GM18870 (cell line): ENCODE results near the gene DRAM2.

Experiments
- ATAC-seq: cut with Tn5 transposase; IDR thresholded peaks from one replicate; pipeline ENCODE4 v1.9.1; 2021; ENCODE audit warnings: moderate library complexity; ENCODE audit not compliant: unreplicated experiment

Gene DRAM2

GRCh38 chr1:111139956-111140679, at the start of gene DRAM2, which contains the start of gene CEPT1:
TSS of gene DRAM2 (minus strand) at chr1:111140093. CDS start at chr1:111131554, 8,539 bp downstream.
TSS of gene CEPT1 (plus strand) at chr1:111140223. CDS start at chr1:111147715, 7,492 bp downstream.
- ATAC-seq: peak; percentile 60

GRCh38 chr1:111184663-111185062, 44.8 kb upstream of the DRAM2 start:
- no peak for ATAC-seq

DNA sequence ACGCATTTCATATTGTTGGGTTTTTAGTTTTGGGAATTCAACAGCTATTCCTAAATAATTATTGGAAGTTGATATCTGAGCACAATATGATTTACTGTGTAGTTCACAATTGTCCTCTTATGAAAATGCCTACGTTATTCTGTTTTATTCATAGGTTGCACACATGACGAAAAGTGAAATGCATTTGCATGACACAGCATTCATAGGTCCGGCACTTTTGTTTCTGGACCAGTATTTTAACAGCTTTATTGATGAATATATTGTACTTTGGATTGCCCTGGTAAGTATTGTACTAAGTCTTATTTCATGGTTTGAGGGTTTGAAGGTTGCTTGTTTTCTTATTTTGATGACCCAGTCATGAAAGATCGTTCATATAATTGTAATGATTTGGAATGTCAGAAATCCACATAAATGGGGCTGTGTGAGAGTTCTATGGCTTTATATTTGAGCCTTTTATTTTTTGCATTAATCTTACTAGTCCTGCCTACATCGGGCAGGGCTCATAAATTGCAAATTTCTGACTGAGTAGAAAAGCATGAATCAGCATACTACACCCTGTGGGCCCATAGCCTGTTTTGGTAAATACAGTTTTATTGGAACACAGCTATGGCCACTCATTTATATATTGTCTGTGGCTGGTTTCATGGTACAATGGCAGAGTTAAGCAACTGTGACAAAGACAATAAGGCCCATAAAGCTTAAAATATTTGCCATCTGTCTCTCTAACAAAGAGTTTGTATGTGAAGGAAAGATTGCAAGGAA, 43.6 kb upstream of the DRAM2 start:
- no peak for ATAC-seq

GRCh38 chr1:111182052-111182451, 42.2 kb upstream of the DRAM2 start:
- ATAC-seq: no peak

GRCh38 chr1:111179968-111180533, 40.2 kb upstream of the DRAM2 start:
- ATAC-seq: no peak

DNA sequence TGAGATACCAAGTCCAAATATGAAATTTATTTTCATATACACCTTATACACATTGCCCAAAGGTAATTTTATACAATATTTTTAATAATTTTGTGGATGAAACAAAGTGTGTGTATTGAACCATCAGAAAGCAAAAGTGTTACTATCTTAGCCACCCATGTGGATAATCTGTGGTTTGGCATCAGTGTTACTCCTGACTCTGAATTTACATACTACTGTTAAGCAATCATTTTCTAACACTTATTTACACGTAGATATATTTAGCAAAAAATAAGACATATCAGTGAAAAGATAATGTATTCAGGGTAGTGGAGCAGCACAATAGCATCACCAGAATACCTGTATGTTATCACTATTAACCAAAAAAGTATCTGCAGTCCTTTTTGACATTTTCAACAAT, 36.8 kb upstream of the DRAM2 start:
- ATAC-seq: no peak

- ATAC-seq: no peak
These were observed 35.5 kb upstream of the DRAM2 start for GRCh38 chr1:111175349-111175748.

GRCh38 chr1:111174070-111174469, 34.2 kb upstream of the DRAM2 start:
- ATAC-seq: no peak

GRCh38 chr1:111172463-111172862, 32.6 kb upstream of the DRAM2 start:
- no peak for ATAC-seq

DNA sequence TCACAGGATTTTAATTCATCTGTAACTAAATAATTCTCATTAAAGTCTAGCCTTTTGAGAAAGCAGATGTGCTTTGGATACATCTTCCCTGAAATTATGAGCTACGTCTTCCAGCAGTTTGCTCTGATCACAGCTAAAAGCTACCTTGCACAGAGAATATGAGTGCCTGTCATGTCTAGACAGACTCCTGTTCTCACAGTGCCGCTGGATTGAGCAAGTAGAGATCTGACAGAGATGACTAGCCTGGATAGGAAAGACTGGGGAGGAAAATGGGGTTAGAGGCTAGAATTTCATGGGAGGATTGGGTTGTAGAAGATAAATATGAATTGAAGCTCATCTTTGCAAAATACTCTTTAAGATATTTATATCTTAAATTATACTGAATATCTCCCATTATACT, 24.3 kb upstream of the DRAM2 start:
- no peak for ATAC-seq

DNA sequence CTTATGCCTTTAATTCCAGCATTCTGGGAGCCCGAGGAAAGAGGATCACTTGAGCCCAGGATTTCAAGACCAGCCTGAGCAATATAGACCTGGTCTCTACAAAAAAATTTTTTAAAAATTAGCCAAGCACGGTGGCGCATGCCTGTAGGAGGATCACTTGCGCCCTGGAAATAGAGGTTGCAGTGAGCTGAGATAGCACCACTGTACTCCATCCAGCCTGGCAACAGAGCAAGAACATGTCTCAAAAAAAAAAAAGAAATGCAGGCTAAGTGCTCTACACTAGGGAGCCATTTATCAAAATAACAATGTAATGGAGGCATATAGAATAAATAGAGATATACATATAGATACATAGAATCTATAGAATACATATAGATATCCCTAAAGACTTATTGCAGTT, 23.5 kb upstream of the DRAM2 start:
- ATAC-seq: no peak

GRCh38 chr1:111162488-111162880, 22.6 kb upstream of the DRAM2 start:
- no peak for ATAC-seq

DNA sequence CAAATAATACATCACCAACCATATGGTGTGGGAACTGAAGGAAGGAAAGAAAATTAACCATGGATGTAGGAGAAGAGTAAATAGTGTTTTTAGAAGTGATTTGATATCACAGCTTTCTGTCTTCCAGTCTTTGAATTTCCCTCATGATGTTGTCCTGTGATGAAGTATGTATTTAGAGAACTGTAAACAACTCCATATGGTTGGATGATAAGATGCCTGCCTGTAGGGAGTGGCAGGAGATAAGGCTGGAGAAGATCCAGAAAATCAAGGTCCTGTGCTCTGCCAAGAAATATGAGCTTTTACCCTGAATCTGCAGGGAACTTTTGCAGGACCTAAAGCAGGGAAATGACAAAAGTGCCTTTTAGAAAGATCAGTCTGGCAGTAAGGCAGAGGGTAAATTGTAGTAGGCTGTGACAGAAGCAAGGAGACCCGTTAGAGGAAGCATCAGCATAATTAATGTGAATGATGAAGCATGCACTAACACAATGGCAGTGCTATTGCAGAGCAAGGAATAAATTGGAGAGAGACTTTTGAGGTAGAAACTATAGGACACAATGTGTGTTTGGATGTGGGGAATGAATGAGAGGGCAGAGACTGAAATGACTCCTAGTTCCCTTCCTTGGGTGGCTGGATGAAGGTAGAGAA, 22.1 kb upstream of the DRAM2 start:
- ATAC-seq: no peak

DNA sequence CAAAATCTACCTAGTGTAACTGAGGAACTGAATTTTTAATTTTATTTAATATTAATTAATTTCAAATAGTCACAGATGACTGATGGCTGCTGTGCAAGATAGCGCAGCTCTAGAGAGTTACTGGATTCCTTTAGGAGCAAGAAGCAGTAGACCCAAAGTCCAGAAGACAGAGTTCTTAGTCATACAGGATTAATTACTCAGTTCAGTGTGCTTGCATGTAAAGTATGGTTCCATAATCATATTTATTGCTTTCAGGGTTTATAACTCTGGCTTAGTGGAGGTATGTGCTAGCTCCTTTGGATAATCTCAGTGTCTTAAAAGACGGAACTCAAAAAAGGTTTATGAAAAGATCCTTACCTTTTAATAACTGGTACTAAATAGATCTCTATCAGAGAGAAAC, 17.5 kb upstream of the DRAM2 start:
- no peak for ATAC-seq

DNA sequence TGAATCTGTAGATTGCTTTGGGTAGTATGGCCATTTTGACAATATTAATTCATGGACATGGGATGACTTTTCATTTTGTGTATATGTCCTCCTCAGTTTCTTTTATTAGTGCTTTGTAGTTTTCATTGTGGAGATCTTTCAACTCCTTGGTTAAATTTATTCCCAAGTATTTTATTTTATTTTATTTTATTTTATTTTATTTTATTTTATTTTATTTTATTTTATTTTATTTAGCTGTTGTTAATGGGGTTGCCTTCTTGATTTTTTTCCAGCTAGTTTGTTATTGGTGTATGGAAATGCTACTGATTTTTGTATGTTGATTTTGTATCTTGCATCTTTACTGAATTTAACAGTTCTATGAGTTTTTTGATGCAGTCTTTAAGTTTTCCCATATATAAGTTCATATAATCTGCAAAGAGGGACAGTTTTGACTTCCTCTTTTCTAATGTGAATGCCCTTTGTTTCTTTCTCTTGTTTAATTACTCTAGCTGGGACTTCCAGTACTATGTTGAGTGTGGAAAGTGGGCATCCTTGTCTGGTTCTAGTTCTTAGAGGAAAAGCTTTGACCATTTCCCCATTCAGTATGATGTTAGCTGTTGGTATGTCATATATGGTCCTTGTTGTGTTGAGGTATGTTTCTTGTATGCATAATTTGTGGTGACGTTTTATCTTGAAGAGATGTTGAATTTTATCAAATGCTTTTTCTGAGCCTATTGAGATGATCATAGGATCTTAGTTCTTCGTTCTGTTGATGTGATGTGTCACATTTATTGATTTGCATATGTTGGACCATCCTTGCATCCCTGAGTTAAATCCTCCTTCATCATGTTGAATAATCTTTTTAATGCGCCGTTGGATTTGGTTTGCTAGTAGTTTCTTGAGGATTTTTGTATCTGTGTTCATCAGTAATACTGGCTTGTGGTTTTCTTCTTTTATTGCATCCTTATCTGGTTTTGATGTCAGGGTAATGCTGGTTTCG, 14.4 kb upstream of the DRAM2 start:
- ATAC-seq: no peak

- no peak for ATAC-seq
These were observed 11.9 kb upstream of the DRAM2 start for GRCh38 chr1:111151838-111152237.

DNA sequence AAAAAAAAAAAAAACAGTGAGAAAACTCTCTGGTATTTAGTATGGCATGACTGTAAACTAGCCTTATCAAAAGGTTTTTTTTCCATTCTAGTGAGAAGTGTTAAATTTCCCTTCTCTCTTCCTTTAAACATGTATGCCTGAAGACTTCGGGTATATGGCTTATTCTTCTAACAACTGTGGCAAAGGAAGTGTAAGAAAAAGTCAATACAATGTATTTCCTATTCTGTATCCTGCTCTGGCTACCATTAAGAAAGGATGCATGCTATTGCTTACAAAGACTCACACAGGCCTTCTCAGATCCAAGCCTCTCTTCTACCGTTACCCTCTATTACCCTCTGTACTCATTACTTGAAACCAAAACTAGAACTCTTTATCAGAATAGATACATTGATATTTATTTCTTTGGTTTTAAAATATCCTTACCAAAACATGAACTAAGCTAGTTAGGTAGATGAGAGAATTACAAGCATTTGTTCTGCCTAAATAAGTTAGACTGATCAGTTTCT, 8.5 kb upstream of the DRAM2 start:
- ATAC-seq: no peak

DNA sequence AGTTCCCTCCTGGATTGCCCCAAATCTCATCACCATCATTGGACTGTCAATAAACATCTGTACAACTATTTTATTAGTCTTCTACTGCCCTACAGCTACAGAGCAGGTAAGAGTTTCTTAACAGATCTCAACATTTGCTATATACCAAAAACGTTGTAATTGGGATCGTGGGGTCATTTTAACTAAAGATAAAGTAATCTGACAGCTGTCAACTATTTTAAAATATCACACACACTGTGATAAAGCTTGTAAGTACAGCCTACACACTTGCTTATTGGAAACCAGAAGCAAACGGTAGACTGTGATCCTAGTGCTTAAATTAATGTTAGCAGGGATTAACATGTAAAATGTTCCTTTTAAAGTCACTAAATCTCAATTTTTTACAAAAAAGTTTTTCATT, 8.1 kb upstream of the DRAM2 start:
- ATAC-seq: no peak

DNA sequence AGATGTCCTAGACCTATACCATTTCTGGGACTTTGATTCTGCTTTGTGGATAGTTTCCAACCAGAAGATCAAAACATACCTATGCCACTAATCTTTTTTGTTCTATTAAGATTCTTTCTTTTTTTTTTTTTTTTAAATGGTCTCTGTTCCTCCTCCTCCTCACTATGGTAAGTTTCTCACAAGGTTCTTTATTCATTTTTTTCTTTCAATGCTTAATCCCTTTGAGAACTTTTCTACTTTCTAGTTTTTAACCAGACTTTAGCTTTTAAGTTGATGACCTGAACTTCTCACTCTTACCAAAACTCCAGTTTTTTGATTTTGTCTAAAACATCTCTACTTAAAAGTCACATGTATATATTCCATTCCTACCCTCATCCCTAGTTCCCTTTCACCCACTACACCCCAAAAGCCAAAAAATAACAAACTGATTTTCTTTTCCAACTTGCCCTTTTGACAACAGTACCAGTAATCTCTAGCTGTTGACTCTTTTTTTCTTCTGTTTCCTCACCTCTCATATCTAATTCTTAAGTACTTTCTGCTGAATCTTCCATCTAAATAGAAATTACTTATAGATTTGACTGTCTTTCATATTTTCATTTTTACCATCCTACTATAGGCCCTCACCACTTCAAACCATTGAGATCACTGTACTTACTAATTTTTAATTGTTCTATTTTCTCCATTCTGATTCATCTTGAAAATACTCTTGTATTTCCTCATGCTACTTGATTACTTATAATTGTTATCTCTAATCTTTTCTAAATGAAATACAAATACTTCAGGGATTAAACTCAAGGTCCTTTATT, 6.3 kb upstream of the DRAM2 start:
- ATAC-seq: no peak
